NCI-H2029 (cell line): ENCODE data around the gene RECQL.
"Not testable (repeated sequence)": the region's sequence is repeated elsewhere in the genome, so short reads cannot be mapped to it uniquely, and the experiment has no call there.

Experiments used
- DNase-seq: peaks from one replicate; lab custom pipeline; 2025; lab: John Stamatoyannopoulos, UW

The RECQL gene

DNA sequence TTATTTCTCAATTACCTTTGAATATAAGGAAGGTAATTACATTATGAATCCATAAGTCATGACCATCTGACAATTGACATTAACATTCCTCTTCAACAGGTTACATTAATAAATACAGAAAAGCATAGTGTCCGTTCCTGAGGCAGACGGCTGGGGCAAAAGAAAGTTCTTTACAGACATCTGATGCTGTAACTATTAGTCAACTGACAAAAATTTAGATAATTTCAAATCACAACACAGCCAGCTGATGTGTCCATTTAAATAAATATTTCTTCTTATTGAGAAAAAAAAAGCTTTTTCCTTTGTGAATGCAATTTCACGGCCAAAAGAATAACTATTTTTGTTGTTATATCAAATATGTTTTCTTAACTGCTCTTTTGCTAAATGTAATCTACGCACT lies 73.2 kb downstream of the RECQL start:
- no peak for DNase-seq

DNA sequence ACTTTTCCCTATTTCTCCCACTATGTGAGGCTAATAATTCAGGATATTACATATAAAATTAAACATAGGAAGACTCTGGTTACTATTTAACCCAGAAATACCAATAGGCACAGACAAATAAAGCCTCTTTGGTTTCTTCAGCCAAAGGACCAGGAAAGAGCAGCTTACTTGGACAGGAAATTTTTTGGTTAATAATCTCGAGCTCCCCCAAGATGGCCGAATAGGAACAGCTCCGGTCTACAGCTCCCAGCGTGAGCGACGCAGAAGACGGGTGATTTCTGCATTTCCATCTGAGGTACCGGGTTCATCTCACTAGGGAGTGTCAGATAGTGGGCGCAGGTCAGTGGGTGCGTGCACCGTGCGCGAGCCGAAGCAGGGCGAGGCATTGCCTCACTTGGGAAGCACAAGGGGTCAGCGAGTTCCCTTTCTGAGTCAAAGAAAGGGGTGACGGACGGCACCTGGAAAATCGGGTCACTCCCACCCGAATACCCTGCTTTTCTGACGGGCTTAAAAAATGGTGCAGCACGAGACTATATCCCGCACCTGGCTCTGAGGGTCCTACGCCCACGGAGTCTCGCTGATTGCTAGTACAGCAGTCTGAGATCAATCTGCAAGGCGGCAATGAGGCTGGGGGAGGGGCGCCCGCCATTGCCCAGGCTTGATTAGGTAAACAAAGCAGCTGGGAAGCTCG lies 82.3 kb downstream of the RECQL start:
- not testable (repeated sequence) for DNase-seq
